PC-3 (cell line): ENCODE data around the gene TCEAL9.

Experiments used
- EZH2 ChIP-seq: fragments of 300-600 bp; sonication (generic); IDR thresholded peaks from one replicate; pipeline ENCODE4 v1.6.1; 2017; ENCODE audit warnings: antibody characterized with exemption, mild to moderate bottlenecking, low read length; ENCODE audit not compliant: unreplicated experiment
- EZH2phosphoT487 ChIP-seq: fragments of 300-600 bp; sonication (generic); IDR thresholded peaks from 2 replicates; pipeline ENCODE4 v1.6.1; 2018; ENCODE audit warnings: mild to moderate bottlenecking, antibody characterized with exemption, low read length, borderline replicate concordance
- TF ChIP-seq, protein P1 (sequence below): fragments of 300-600 bp; sonication (generic); conservative IDR thresholded peaks from 2 replicates; pipeline ENCODE4 v1.5.1; 2017; ENCODE audit warnings: antibody characterized with exemption, low read depth, mild to moderate bottlenecking, low read length

DNA sequence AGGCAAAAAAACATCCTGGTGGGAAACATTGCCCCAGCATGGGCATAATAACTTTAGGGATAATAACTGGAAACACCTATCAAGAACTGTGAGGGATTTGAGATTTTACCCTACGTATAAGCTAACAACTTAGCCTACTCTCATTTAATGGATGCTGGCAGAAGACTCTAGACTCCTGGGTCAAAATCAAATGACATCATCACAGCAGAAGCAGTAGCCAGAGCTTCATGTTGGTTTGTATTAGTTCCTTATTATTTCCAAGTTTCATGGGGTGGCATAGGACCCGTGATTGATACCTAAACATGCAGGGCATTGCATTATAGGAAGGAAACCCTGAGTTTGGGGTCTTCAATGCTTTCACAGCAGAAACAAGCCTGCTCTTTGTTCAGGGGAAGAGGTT lies 4.6 kb downstream of the TCEAL9 start:
- TF ChIP-seq, protein P1, sequence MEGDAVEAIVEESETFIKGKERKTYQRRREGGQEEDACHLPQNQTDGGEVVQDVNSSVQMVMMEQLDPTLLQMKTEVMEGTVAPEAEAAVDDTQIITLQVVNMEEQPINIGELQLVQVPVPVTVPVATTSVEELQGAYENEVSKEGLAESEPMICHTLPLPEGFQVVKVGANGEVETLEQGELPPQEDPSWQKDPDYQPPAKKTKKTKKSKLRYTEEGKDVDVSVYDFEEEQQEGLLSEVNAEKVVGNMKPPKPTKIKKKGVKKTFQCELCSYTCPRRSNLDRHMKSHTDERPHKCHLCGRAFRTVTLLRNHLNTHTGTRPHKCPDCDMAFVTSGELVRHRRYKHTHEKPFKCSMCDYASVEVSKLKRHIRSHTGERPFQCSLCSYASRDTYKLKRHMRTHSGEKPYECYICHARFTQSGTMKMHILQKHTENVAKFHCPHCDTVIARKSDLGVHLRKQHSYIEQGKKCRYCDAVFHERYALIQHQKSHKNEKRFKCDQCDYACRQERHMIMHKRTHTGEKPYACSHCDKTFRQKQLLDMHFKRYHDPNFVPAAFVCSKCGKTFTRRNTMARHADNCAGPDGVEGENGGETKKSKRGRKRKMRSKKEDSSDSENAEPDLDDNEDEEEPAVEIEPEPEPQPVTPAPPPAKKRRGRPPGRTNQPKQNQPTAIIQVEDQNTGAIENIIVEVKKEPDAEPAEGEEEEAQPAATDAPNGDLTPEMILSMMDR, result no peak
- TF ChIP-seq EZH2 (no peak), EZH2phosphoT487 (no peak)
